ENCODE measurements around the gene DCAF8L1. TPM values are rescaled to one million over a fixed set of nuclear protein-coding genes. Genes with fewer than 3 reads are reported as not detected.
"Not testable (repeated sequence)": the region's sequence is repeated elsewhere in the genome, so short reads cannot be mapped to it uniquely, and the experiment has no call there.

The DCAF8L1 gene
- polyA plus RNA-seq, 1 experiment, result not detected

GRCh38 chrX:27998666-27999065, 17.4 kb upstream of the DCAF8L1 start:
- no peaks in the 10 kb centered on the region for H3K27me3 ChIP-seq (ENCODE audit: control insufficient read depth, insufficient read depth, low read length)
- DNase-seq (ENCODE audit: low read depth), result no peak
- H3K4me3 ChIP-seq (ENCODE audit: low read depth, low read length), result no peak overlapping the region
- ChIA-PET POLR2A (no interaction called here), CTCF (no interaction called here)
- no peaks in the 10 kb centered on the region for H3K36me3 ChIP-seq (ENCODE audit: control insufficient read depth, insufficient read depth, low read length)
- TF ChIP-seq CTCF (IDR thresholded peaks at IDR 0.05; ENCODE audit: insufficient read depth, low read depth, low read length), result no peak

- CTCF ChIA-PET, result no interaction called here
- TF ChIP-seq CTCF (IDR thresholded peaks at IDR 0.05; ENCODE audit: insufficient read depth, low read depth, low read length), result no peak
- H3K36me3 ChIP-seq (ENCODE audit: control insufficient read depth, insufficient read depth, low read length), result no peaks in the 10 kb centered on the region
- no peak for DNase-seq (ENCODE audit: low read depth)
- H3K4me3 ChIP-seq (ENCODE audit: low read depth, low read length), result no peak overlapping the region
- POLR2A ChIA-PET, result no interaction called here
- no peaks in the 10 kb centered on the region for H3K27me3 ChIP-seq (ENCODE audit: control insufficient read depth, insufficient read depth, low read length)
Observed at GRCh38 chrX:27997622-27998021, 16.4 kb upstream of the DCAF8L1 start.

DNA sequence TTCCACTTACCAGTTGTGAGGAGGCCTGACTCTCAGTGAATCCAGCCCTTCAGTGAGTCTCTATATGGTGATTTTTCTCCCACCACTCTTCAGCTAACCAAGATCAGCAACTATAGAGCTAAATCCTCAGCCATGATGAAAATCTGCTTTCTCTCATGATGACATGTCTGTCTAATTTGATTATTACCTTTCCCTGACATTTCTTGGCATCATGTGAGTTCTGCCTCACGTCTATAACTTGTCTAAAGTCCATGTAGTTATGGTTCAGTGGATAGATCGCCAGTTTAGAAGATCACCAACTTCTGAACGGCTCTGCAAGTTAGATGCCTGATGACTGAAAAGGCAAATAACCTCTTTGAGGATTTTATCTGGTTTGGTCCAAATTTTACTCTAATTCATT, 14.9 kb upstream of the DCAF8L1 start:
- ChIA-PET POLR2A (no interaction called here), CTCF (no interaction called here)
- H3K27me3 ChIP-seq (ENCODE audit: control insufficient read depth, insufficient read depth, low read length), result no peaks in the 10 kb centered on the region
- TF ChIP-seq CTCF (IDR thresholded peaks at IDR 0.05; ENCODE audit: insufficient read depth, low read depth, low read length), result no peak
- H3K36me3 ChIP-seq (ENCODE audit: control insufficient read depth, insufficient read depth, low read length), result no peaks in the 10 kb centered on the region
- DNase-seq (ENCODE audit: low read depth), result no peak
- H3K4me3 ChIP-seq (ENCODE audit: low read depth, low read length), result no peak overlapping the region

DNA sequence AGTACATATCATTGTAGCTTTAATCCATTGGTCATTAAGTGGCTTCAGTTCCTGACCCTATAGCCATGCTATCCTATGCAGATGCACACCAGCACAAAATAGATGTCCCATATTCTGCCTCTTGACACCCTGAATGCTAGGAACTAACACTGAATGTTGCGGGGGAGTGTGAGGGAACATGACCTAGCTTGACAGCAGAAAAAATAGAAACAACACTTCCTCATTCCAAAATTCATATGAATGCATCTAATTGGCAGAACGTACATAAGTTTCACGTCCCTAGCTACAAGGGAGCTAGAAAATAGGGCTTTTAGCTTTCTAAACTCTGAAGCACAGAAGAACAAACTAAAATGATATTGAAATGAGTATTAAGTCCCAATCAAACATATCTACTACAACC, 14.4 kb upstream of the DCAF8L1 start:
- no peak for TF ChIP-seq CTCF (IDR thresholded peaks at IDR 0.05; ENCODE audit: insufficient read depth, low read depth, low read length)
- no peak for DNase-seq (ENCODE audit: low read depth)
- no peaks in the 10 kb centered on the region for H3K36me3 ChIP-seq (ENCODE audit: control insufficient read depth, insufficient read depth, low read length)
- ChIA-PET POLR2A (no interaction called here), CTCF (no interaction called here)
- no peaks in the 10 kb centered on the region for H3K27me3 ChIP-seq (ENCODE audit: control insufficient read depth, insufficient read depth, low read length)
- no peak overlapping the region for H3K4me3 ChIP-seq (ENCODE audit: low read depth, low read length)

DNA sequence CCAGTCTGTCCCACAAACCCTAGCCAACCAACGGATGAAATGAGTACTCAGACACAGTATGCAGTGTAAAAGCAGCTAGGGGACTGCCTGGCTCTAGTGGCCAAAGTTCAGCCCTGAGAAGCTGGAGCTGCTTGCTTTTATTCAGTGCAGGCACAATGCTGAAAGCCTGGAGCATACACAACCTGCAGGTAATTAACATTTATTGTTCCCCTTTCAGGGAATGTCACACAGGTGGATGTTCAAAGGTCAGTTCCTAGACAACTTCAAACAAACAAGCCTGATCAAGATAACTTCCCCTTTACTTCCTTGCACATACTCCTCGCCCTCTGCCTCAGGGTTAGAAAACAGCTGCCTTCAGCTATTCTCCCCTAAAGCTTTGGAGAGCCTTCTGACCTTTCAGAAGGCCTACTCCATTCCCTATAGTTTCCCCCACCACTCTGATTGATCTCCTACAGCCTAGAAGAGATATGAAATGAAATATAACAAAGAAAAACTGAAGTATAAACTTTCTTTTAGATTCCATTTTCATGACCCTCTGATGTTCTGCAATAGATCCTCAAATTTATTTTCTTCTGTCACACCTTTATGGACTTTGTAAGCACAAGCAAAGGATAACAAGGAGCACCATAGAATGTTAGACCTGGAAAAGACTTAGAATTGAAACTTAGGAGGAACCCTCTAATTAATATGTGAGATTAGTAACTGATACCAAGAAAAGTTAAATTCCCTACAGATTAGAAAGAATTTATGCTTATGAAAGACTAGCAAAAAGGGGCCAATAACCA, 6.8 kb upstream of the DCAF8L1 start:
- no peak for DNase-seq (ENCODE audit: low read depth)
- ChIA-PET POLR2A (no interaction called here), CTCF (no interaction called here)
- TF ChIP-seq CTCF (IDR thresholded peaks at IDR 0.05; ENCODE audit: insufficient read depth, low read depth, low read length), result no peak
- no peaks in the 10 kb centered on the region for H3K36me3 ChIP-seq (ENCODE audit: control insufficient read depth, insufficient read depth, low read length)
- no peak overlapping the region for H3K4me3 ChIP-seq (ENCODE audit: low read depth, low read length)
- H3K27me3 ChIP-seq (ENCODE audit: control insufficient read depth, insufficient read depth, low read length), result no peaks in the 10 kb centered on the region

GRCh38 chrX:27976934-27977333, 4.3 kb downstream of the DCAF8L1 start:
- DNase-seq (ENCODE audit: low read depth); H3K27me3 ChIP-seq (ENCODE audit: control insufficient read depth, insufficient read depth, low read length); H3K36me3 ChIP-seq (ENCODE audit: control insufficient read depth, insufficient read depth, low read length); CTCF ChIA-PET; H3K4me3 ChIP-seq (ENCODE audit: low read depth, low read length); POLR2A ChIA-PET: not testable (repeated sequence)

All from BJ (cell line).